GM19239 (cell line): ENCODE results near the gene PEX12.
"Not testable (repeated sequence)": the region's sequence is repeated elsewhere in the genome, so short reads cannot be mapped to it uniquely, and the experiment has no call there.

Experiments used
- DNase-seq: peaks from one replicate; pipeline ENCODE4 v3.0.0; 2011; ENCODE audit warnings: low spot score; ENCODE audit not compliant: insufficient read length
- FAIRE-seq: peaks from 2 replicates; lab custom pipeline; 2011; peaks lifted over from hg19 to GRCh38; lab: Jason Lieb, UNC

The PEX12 gene

DNA sequence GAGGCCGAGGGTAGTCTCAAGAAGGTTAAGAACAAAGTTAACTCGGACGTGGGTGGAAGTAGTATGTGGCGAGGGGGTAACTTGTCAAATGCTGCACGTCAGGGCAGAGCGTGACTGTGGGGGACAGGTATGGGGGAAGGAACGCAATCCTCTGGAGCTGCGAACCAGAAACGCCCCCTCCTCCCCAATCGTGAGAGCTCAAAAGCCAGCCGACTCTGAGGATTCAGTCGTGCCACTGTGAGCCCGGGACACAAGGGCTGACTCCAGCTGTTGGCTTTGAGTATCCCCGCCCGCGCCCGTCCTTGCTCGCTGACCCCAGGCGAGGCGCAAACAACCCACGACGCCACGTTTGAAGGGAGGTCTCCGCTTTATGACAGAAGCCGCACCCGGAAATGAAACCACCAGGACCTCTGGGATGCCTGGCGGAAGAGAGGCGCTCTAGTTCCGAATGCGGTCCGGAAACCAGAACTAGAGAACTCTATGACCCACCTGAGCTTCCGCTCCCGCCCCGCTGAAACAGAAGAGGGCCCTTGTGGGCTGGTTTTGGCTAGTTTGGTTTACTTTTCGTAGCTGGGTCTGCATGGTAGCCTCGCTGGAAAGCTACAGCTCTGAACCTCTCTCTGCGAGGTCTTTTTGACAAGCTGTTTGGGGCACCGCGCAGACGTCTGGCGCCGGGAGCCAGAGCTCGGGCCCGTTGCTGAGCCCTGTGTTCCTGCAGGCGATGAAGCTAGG is at the start of gene PEX12:
Gene PEX12, minus strand, starts transcription at position 375 of the 732 bp plus-strand sequence. CDS start 550 bp downstream, outside the sequence.
- peak; percentile 99 for FAIRE-seq
- DNase-seq = peak; percentile 62

DNA sequence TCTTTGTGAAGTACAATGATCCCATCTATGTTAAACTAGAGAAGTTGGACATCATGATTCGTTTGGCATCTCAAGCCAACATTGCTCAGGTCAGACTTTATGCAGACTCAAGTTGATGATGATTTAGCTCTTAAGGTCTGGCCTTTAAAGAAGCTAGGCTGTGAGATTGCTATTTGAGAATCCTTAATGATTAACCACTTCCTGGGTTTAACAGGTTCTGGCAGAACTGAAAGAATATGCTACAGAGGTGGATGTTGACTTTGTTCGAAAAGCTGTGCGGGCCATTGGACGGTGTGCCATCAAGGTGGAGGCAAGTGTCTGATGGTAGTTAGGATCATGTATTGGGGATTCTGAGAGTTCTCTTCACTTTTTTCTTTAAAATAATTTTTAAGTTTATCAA is 49.0 kb upstream of the PEX12 start:
- DNase-seq (no peak), FAIRE-seq (peak; percentile 44)

DNA sequence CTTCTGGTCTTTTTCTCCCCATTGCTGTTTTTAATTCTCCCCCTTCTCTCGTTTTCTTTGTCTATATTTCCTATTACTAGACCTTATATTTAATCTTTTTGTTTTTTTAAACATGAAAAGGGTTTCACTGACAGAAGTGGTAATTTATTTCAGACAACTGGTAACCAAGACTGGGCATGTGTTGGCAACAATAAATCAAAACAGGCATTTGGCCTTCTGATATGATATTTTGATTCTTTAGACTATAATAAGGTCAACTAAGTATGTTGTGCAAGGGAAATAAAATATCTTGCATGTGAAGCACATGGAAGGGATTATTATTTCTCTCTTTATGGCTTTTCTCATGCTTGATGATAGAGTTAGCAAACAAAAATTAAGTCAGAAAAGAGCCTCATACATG is 43.4 kb upstream of the PEX12 start:
- DNase-seq (no peak), FAIRE-seq (no peak)

DNA sequence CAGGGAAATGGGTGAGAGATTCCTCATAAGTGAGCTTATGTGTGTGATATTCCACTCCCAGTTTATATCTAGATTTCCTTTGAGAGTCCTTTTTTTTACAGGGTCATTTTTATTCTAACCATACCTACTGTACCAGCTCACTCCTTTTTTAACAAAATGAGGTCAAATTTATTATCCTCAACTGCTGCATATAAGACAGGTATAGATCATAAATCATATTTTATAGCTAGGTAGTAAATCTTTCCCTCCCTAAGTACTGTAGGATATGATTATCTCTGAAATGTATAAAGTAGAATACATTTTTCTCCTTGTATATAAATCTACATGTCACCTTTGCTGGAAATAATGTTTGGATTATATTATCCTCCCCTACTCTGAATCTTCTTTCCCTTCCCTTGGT is 40.3 kb upstream of the PEX12 start:
- FAIRE-seq (peak; percentile 33), DNase-seq (no peak)

DNA sequence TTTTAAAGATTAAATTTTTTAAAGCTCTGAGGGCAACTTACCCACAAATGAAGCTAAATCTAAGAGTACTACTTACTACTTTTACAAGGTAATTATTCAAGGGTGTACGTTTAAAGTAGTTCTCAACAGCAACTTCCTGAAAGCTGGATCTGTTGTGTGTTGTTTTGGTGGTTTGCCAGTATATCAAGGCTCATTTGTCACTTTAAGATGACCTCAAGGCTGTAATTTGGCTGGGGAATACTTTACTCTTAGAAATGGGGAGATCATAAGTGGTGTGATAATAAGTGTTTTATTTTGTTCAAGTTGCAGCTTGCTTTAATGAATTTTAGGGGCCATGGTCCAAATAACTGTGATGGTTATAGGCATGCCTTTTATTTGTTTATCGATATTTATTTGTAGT is 39.1 kb upstream of the PEX12 start:
- FAIRE-seq (no peak), DNase-seq (no peak)

DNA sequence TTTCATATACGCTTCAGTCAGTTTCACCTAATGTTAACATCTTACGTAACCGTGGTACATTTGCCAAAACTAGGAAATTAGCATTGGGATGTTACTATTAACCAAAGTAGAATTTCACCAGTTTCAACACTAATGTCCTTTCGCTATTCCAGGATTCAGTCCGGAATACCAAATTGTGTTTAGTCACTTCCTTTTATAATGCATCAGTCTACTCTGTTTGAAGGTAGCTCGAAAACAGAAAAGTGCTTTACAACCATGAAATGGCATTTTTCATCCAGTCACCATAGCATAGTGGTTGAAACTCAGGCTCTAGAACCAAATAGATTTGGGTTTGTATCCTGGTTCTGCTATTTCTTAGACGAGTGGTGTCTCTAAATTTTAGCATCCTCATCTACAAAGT is 38.2 kb upstream of the PEX12 start:
- DNase-seq (no peak), FAIRE-seq (no peak)

DNA sequence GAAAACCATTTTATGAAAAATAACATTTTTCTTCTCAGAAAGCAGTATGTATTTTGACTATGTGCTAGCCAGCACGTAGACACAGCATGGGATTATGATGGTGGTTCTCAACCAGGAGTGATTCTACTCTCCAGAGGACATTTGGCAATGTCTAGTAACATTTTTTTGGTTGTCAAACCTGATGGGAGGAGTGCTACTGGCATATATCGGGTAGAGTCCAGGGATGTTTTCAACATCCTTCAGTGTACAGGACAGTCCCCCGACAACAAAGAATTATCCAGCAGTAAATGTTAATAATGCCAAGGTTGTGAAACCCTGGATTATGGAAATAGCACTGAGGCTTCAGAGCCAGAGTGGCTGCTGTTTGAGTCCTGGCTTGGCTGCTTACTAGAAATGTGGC is 36.4 kb upstream of the PEX12 start:
- no peak for FAIRE-seq
- no peak for DNase-seq

DNA sequence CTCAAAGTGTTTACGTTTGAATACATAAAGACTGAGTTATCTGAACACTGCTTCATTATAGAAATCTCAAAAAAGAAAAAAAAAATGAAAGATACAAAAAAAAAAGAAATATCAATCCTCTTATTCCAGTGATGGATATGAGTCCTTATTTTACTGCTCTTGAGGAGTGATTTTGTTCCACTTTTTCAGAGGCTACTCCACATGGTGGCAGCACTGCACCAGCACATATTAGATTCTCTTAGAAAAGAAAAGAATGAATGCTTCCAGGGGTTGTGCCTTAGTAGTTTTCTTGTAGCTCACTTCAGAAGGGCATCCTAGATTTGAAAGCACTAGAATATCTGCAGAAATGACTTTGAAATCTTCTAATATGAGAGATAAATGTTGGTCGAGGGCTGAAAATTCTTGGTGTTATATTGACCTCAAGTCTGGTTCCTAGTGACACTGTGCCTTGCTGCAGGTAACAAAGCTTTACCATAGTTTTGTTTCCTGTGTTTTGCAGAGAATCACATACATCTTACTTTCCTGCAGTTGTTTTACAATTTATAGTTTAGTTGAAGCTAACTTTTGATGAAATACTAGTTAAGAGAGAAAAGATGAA is 34.7 kb upstream of the PEX12 start:
- FAIRE-seq (peak; percentile 76), DNase-seq (no peak)

DNA sequence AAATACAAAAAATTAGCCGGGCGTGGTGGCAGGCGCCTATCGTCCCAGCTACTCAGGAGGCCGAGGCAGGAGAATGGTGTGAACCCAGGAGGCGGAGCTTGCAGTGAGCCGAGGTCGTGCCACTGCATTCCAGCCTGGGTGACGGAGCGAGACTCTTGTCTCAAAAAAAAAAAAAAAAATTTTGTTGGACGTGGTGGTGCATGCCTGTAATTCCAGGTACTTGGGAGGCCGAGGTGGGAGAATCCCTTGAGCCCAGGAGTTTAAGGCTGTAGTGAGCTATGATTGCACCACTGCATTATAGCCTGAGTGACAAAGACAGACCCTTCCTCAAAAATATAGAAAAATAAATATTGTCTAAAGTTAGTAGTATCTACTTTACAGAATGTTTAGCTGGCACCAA is 32.4 kb upstream of the PEX12 start:
- DNase-seq, FAIRE-seq: not testable (repeated sequence)

DNA sequence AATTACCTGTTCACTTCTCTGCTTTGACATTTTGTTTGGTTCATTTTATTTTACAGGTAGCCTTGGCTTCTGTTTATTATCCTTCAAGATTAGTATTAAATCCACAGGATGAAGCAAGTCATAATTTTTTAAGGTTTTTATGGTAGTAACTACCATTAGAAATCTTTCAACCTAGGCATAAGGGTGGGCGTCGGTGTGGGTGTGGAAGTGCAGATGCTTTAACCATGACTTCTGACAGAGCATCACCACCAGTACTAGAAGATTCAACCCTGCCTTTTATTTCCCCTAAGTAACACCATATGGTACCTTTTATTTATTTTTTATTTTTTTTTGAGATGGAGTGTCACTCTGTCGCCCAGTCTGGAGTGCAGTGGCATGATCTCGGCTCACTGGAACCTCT is 31.5 kb upstream of the PEX12 start:
- DNase-seq (no peak), FAIRE-seq (no peak)

DNA sequence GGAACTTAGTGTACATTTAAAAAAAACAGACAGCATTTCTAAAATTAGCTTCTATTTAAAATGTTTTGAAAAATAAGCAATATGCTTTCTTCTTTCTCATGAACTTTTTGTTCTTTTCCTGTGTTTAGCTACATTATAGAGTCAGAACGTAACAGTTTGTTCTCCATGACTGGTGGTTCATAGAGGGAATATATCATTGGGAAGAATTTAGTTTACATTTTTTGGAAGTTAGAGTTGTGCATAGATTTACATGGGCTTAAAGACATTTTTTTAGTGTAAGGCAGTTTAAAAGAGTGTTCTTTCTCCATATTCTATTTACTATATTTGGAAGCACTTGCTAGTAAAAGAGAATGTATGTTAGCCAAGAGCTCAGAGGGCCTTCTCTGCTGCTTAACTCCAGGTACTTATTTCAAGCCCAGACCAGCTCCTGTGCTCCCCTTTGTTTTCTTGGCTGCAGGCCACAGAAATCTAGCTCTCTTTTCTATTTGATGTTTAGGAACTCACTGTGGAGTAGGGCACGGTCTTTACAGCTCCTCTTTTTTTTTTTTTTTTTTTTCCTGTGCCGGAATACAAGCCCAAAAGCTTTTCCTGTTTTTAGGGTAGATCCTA is 29.0 kb upstream of the PEX12 start:
- DNase-seq (no peak), FAIRE-seq (no peak)

DNA sequence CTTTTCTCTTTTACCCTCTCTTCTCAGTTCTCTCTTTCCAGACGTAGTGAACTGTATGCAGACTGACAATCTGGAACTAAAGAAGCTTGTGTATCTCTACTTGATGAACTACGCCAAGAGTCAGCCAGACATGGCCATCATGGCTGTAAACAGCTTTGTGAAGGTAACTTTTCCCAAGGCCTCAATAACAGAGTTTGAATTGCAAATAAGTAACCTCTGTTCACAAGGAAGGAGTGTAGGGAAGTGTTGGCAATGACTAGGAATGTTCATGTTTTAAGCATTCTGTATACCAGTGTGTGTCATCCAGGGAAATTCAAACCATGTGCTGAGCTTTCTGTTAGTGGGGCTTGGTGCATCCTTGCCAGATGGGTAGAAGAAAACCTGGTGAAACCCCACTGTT is 27.3 kb upstream of the PEX12 start:
- FAIRE-seq (peak; percentile 4), DNase-seq (no peak)

DNA sequence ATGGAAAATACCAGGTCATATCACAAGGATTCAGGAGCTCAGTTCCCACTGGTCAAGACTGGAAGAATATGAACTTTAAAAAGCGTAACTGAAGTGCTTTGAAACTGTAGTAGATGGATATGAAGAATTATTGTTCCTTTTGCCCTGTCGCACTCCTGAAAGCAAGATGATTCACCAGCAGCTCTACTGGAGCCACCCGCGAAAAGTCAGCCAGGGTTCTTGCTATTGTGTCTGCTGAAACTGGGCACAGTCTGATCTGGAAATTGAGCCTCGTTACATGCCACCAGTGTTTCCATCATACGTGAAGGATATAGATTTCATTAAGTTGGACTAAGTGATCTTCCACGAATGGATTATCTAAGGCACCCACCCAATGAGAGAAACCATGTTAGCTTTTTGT is 25.3 kb upstream of the PEX12 start:
- DNase-seq (no peak), FAIRE-seq (no peak)

DNA sequence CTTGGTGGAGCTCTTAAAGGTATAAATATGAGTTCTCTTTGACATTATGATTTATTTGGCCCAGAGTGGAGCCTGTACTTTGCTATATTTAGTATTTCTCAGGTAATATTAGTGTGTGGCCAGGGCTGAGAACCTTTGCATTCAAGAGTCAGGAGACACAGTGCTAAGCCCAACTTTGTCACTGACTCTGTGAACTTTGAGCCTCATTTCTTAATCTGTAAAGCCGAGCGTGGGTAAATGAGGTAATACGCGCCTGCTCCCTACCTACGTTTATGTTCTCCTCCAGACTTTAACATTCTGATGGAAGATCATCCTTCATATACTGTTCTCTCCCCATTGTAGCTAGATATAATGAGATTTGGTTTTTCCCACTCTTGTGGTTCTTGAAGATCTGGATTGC is 19.2 kb upstream of the PEX12 start:
- DNase-seq (no peak), FAIRE-seq (no peak)

DNA sequence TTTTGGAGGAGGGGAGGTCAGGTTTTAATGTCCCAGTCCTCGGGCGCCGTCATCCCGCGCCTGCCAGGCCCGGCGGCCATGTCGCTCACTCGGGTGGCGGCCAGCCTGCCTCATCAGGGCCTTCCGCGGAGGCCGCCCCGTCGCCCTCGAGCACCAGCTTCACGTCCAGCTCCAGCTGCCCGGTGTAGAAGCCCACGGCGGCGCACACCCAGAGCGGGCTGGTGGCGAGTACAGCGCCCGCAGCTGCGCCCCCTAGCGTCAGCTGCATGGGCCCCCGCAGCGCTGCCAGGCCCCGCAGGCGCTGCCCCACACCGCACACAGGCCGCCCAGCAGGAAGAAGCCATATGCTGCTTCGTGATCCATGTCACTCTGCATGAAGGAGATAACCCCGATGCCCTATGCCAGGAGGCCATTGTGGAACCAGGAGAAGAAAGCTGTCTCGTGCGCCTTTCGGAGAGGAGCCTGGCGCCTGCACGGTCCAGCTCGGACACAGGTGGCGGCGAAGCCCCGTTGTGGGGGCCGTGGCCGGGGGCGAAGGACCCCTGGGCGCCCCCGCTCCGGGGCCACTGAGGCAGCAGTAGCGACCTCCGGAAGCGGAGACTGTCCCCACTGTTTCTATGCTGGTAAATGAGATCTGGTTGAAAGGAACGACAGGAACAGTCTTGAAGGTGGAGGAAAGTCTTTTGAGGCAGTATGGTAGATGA is 18.3 kb upstream of the PEX12 start:
- DNase-seq = no peak
- FAIRE-seq = no peak

DNA sequence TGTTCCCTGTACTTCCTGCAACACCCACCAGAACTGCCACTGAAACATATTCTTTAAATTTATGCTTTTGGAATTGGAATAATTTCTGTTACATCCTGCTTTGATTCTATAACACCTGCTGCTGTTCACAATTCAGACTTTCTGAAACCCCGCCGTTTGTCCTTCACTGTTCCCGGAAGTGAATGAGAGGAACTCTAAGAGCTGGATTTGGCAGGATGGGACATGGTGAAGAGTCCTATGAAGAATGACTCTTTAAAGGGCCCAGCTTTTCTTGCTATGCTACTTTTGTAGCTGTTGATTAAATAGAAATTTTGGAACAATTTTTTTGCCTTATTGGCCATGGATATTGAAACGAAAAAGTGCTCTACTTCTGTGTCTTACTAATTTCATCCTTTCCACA is 17.7 kb upstream of the PEX12 start:
- no peak for DNase-seq
- no peak for FAIRE-seq

DNA sequence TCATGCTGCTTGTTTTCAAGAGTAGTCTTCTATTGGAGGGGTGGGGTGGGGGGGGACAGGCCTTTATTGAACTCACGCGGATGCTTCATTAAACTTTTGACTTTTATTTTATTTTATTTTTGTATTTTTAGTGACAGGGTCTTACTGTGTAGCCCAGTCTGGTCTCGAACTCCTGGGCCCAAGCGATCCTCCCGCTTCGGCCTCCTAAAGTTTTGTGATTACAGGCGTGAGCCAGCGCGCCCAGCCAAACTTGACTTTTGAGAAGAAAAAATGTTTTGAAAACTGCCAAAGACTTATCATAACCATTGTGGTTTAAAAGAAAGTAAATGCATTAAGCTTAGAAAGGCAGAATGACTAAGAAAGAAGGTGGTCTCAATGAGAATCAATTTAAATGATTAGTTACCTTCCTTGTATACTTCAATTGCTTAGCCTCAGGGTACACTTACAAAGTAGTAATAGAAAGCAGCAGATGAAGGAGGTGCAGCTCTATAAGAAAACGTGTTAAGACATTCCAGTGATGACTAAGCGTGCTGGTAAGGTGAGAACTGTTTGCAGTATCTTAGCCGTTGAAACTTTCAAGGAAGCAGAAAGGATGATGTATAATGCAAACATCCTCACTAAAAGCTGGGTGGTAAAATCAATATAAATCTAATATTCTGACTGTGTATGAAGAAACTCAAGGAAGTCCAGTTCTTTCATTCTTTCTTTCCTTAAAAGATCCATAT is 10.0 kb upstream of the PEX12 start:
- peak; percentile 55 for FAIRE-seq
- DNase-seq = no peak

DNA sequence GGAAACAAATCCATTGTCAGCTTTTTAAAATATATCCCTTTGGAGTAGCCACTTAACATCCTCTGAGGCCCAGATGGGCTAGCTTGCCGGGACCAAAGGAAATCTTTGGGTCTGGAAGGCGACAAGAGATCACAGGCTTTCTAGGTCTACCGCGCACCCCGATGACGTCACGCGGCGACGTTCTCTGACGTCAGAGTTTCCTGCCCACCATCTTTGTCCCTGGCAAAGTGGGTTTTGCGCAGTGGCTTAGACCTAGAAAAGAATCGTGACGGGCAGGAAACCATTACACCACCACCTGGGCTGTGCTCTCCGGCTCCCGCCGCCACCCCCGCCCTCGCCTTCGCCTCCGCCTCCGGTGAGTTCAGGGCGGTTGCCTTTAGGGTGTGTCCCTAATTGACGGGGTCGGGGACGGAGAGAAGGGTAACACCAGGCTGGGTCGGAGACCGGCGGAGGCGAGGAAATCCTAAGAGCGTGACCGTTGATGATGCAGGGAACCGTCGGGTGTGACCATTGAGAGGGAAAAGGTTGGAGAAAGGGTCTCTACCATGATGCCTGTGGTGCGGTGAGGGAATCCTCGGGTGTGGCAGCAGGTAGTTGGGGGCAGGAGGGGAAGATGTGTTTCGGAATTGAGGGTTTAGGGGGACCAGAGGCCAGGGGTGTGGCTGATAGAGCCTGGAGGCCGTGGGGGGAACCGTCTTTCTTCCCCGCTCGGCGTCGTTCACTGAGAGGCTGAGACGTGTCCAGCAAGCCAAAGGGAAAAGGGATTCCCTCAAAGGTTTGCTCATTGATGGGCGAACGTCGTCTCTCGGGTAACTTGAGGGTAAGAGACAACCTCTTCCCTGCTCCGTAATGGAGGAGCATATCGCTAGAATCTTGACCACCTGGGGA is 8.9 kb upstream of the PEX12 start, which contains the start of gene AP2B1:
Gene AP2B1, plus strand, starts transcription at position 249 of the 888 bp plus-strand sequence. CDS start 6,709 bp downstream, outside the sequence.
- FAIRE-seq = peak; percentile 99
- DNase-seq = peak; percentile 79

DNA sequence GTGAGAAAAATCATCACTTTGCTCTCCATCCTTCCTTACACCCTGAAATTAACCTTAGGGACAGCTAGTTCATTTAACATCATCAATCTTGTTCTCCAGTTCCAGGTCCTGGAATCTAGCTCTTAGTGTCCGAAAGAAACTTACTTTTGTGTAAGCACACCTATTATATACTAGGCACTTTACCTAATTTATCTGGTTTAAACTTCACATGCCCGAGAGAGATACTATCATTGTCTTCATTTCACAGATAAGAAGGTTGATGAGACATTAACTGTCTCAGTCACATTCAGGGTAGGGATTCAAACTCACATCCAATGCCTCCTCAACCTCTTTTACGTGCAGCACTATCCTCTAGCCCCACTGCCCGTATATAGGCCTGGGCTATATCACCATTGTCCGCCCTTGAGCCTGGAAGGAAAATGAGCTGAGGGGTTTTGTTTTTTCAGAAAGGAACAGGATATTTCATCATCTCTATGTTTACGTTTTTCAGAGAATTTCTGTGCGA is 8.2 kb upstream of the PEX12 start:
- peak; percentile 60 for FAIRE-seq
- no peak for DNase-seq
